Stimulated activated CD4-positive, alpha-beta T cell treated with anti-CD3 and anti-CD28 coated beads, Interleukin-15, amount 100 ng/mL, for 24 hours (primary cell): Measurements from ENCODE around the gene ITGB2.
"Not testable (repeated sequence)": the region's sequence is repeated elsewhere in the genome, so short reads cannot be mapped to it uniquely, and the experiment has no call there.

Experiments used
- DNase-seq: peaks from one replicate; pipeline ENCODE4 v3.0.0-alpha.2; 2020

Gene ITGB2

GRCh38 chr21:44940116-44940631 is 19.5 kb upstream of the ITGB2 start:
- no peak for DNase-seq

GRCh38 chr21:44939532-44940115 is 18.9 kb upstream of the ITGB2 start, which contains the start of gene SLX9:
TSS of gene SLX9 (plus strand) at chr21:44940029. CDS start at chr21:44940058, 29 bp downstream.
- peak; percentile 89 for DNase-seq

DNA sequence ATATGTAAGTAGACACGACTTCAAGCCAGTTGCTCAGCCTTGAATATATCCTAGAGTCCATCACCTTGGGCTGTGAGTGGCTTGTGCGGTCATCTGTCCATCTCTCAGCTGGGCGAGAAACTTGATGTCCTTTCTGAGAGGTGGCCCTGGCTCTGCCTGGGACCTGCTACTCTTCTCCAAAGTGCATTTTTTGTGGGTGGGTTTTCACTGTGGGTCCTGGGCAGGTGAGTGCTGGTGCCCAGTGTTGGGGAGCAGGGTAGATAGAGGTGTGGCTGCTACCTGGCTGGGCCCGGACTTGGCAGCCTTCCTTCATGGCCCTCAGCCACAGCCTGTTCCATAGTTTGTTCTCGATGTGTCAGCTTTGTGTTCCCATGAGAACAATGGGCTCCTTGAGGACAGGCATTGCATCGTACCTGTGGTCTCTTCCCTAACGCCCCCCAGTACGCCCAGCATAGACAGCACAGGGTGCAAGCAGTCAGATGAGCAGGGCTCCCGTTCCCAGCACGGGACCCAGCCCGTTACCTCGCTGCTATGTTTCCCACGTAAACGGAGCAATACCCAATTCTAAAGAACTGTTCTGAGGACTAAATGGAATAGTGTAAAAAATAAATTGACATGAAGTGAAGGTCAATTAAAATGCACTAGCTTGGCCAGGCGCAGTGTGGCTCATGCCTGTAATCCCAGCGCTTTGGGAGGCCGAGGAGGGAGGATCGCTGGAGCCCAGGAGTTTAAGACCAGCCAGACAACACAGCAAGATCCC is 18.3 kb upstream of the ITGB2 start:
- DNase-seq, result no peak

DNA sequence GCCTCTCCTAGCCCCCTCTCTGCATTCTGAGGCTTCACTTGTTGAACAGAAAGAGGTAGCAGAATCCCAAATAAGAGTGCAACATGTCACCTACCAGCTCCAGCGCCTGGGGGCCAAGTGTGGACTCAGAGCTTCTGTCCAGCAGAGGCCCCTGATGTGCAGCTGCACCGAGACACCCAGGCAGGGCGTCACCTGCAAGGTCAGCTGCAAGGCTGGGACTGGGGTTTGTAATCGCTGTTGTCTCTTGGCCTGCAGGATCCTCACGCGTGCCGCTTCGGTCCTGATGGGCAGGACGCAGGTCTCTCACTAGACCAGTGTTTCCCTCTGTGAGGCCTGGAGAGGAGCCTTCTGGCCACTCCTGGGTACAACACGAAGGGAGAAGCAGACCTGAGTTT is 14.8 kb upstream of the ITGB2 start:
- DNase-seq, result no peak

GRCh38 chr21:44934797-44935532 is 14.3 kb upstream of the ITGB2 start:
- no peak for DNase-seq

- no peak for DNase-seq
Measured at GRCh38 chr21:44934276-44934675, 13.6 kb upstream of the ITGB2 start.

DNA sequence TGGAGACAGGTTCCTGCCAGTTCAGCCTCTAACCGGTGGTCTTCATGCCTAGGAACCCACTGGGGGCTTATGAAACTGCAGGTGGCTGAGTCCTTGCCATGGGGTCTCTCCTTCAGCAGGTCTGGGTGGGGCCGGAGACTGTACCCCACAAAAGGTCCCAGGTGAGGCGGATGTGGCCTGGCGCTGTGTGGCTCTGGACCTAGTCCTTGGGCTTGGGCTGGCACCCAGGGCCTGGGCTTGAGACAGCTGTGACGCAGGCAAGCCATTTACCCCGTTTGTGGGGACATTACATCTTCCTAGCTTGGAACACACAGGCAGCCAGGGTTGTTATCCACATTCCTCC is 13.2 kb upstream of the ITGB2 start:
- no peak for DNase-seq

- no peak for DNase-seq
Measured at GRCh38 chr21:44933199-44933917, 12.7 kb upstream of the ITGB2 start.

- peak; percentile 75 for DNase-seq
Measured at GRCh38 chr21:44932408-44933181, 11.9 kb upstream of the ITGB2 start.

- peak; percentile 53 for DNase-seq
Measured at GRCh38 chr21:44931501-44932407, 11.1 kb upstream of the ITGB2 start.

DNA sequence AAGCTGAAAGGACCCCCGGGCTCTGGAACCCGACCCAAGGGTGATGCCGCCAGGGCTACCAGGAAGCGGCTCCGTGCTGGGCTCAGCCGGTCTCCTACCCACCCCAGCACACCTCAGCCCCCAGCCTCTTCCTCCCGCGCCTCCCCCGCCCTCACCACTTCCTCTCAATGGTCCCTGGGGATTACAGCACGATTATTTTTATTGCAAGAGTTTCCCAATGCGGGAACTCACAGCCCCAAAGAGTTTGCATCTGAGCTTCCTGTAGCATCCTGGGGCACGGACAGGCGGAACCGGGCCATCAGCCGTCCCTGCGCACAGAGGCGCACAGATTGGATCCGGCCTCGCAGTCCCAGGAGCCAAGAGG is 10.4 kb upstream of the ITGB2 start:
- peak; percentile 41 for DNase-seq

- DNase-seq, result peak; percentile 69
Measured at GRCh38 chr21:44930543-44930981, 9.9 kb upstream of the ITGB2 start.

DNA sequence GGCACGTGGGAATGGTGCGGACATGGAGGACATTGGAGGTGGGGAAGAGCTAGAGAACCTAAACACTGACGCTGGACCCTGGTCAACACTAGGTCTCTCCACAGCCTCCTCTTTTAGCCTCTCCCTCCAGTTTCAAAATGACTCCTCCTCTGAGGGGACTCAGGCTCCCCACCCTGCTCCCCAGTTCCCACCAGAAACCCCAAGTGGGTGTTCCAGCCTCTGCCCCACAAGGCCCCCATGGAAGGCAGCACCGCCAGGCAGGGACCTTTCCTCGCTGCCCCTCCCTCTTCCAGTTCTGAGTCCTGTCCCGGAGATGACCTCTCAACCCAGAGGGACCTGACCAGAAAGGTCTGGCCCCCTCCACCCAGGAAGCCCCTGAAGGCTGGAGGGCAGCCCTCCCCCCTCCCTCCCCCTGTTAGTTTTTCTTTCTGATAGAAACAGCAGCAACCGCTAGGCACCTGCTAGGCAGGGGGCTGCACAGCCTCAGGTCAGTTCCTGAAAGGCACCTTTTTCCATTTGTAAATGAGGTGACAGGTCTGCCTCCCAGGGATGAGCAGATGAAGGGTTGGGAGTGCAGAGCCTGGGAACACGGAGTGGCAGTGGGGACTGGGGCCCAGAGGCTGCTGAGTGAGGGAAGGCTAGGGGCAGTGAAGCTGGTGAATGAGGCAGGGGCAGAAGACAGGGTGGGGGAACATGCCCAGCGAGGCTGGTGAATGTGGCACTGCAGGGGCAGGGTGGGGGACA is 9.3 kb upstream of the ITGB2 start:
- DNase-seq, result no peak

GRCh38 chr21:44929242-44929798 is 8.6 kb upstream of the ITGB2 start:
- no peak for DNase-seq

GRCh38 chr21:44928500-44929241 is 8.0 kb upstream of the ITGB2 start:
- DNase-seq, result not testable (repeated sequence)

- DNase-seq, result peak; percentile 95
Measured at GRCh38 chr21:44927587-44928461, 7.1 kb upstream of the ITGB2 start.

GRCh38 chr21:44927259-44927586 is 6.5 kb upstream of the ITGB2 start:
- no peak for DNase-seq

DNA sequence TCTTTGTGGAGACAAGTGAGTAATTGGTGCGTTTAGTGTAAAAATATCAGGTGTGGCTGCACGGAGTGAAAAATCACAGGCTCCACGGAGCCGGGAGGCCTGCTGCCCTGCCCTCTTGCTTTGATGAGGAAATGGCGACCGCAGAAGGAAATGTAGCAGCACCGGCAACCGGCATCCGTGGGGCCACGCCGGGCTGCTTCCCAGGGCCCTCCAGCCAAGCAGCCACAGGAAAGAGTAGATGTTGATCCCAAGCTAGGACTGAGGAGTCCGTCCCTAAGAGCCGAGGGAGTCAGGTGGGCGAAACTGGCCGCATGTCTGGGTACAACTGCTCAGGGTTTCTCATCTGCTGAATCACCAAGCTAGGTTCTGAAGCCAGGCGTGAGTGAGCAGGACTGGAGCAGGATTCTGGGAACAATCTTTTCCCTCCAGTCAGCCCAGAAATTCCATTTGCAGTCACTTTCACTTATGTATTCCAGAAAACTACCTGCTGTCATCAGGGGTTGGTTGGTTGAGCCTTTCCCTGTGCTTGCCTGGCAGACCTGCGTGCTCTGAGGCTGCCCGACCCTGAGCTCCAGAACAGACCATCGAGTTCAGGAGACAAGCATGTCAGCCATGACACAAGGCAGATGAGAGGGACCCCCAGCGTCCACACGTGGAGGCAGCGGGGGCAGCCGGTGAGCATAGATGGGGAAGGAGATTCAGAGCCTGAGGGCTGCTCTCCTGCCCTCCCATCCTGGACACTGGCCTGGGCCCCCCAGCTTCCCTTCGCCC is 5.8 kb upstream of the ITGB2 start:
- peak; percentile 61 for DNase-seq
